ENCODE measurements around the gene ANO4.
"Not testable (repeated sequence)": the region's sequence is repeated elsewhere in the genome, so short reads cannot be mapped to it uniquely, and the experiment has no call there.

Gene ANO4

GRCh38 chr12:101117842-101118241 lies 323.3 kb downstream of the ANO4 start:
- Mint-ChIP-seq H3K27me3 (no peaks in the 10 kb centered on the region), H3K9me3 (peaks cover 6 to 8% of the 10 kb centered on the region in 2 donors), H3K4me1 (no peaks in the 10 kb centered on the region), H3K4me3 (no peak overlapping the region), H3K27ac (no peak overlapping the region)
- DNase-seq (no peak), ATAC-seq (no peak)

- DNase-seq (no peak), ATAC-seq (no peak)
- H3K4me3 Mint-ChIP-seq: no peak overlapping the region
- no peaks in the 10 kb centered on the region for H3K27me3 Mint-ChIP-seq
- H3K4me1 Mint-ChIP-seq: no peaks in the 10 kb centered on the region
- no peaks in the 10 kb centered on the region for H3K9me3 Mint-ChIP-seq
- H3K27ac Mint-ChIP-seq: no peak overlapping the region
These were observed 333.1 kb downstream of the ANO4 start for GRCh38 chr12:101127521-101128219.

GRCh38 chr12:101145777-101146431 lies 351.3 kb downstream of the ANO4 start:
- not testable (repeated sequence) for H3K4me3 Mint-ChIP-seq, ATAC-seq, H3K27ac Mint-ChIP-seq, DNase-seq, H3K9me3 Mint-ChIP-seq, H3K4me1 Mint-ChIP-seq, H3K27me3 Mint-ChIP-seq

GRCh38 chr12:101165319-101165718 lies 370.7 kb downstream of the ANO4 start:
- no peaks in the 10 kb centered on the region for H3K27me3 Mint-ChIP-seq
- no peak overlapping the region for H3K4me3 Mint-ChIP-seq
- H3K27ac Mint-ChIP-seq: no peak overlapping the region
- H3K4me1 Mint-ChIP-seq: no peaks in the 10 kb centered on the region
- DNase-seq (no peak), ATAC-seq (no peak)
- H3K9me3 Mint-ChIP-seq: peaks cover 4 to 17% of the 10 kb centered on the region in 2 donors

- Mint-ChIP-seq H3K27me3 (peaks cover 8% of the 10 kb centered on the region), H3K4me3 (no peak overlapping the region), H3K27ac (no peak overlapping the region), H3K9me3 (peaks cover 4 to 17% of the 10 kb centered on the region in 2 donors), H3K4me1 (no peaks in the 10 kb centered on the region)
- DNase-seq: no peak
- ATAC-seq: no peak
These were observed 372.3 kb downstream of the ANO4 start for GRCh38 chr12:101166866-101167265.

GRCh38 chr12:101168001-101168400 lies 373.4 kb downstream of the ANO4 start:
- no peak for ATAC-seq
- no peaks in the 10 kb centered on the region for H3K4me1 Mint-ChIP-seq
- no peak overlapping the region for H3K4me3 Mint-ChIP-seq
- DNase-seq: no peak
- peaks cover 13% of the 10 kb centered on the region for H3K27me3 Mint-ChIP-seq
- H3K27ac Mint-ChIP-seq: no peak overlapping the region
- H3K9me3 Mint-ChIP-seq: peaks cover under 1 to 8% of the 10 kb centered on the region in 2 donors

DNA sequence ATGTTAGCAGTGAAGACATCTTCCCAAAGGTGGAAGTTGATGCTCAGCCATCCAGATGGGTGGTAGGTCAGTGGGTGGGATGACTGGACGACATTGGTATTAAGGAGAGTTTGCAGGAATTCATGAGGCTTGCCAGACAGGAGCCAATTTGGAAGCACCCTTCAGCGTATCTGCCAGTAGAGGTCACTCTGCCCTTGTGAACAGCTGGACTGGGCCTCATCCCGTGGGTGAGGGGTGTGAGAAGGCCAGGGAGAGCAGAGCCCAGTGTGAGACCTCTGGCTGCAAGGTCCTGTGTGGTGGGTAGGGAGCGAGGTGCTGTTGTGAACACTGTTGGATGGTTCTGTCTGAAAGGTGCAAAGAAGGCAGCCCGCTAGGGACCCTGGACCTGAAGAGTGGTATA lies 377.7 kb downstream of the ANO4 start:
- DNase-seq: no peak
- no peaks in the 10 kb centered on the region for H3K4me1 Mint-ChIP-seq
- H3K27ac Mint-ChIP-seq: no peak overlapping the region
- H3K9me3 Mint-ChIP-seq: peaks cover 0 to 14% of the 10 kb centered on the region in 2 donors
- ATAC-seq: no peak
- H3K4me3 Mint-ChIP-seq: no peak overlapping the region
- H3K27me3 Mint-ChIP-seq: peaks cover 13% of the 10 kb centered on the region

- H3K9me3 Mint-ChIP-seq: peaks cover 0 to 14% of the 10 kb centered on the region in 2 donors
- ATAC-seq (no peak), DNase-seq (no peak)
- no peaks in the 10 kb centered on the region for H3K4me1 Mint-ChIP-seq
- no peak overlapping the region for H3K27ac Mint-ChIP-seq
- peaks cover 13% of the 10 kb centered on the region for H3K27me3 Mint-ChIP-seq
- H3K4me3 Mint-ChIP-seq: no peak overlapping the region
These were observed 378.7 kb downstream of the ANO4 start for GRCh38 chr12:101173197-101173749.

DNA sequence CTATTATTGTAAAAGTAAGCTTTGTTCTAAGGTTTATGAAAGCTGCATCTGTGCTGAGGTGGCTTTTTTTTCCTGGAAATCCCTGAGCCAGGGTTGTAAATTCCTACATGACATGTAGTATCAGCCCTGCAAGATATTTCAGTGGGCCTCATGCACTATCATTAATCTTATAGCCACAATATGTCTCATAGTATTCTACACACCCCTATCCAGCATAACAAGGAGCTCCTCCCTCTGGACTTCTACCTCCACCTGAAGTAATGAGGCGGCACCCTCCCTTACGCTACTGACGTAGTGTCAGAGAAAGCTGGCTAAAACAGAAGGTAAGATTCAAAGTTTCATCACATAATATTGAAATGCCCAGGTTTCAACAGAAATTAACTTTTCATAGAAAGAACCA lies 380.0 kb downstream of the ANO4 start:
- H3K27me3 Mint-ChIP-seq: peaks cover 13% of the 10 kb centered on the region
- no peak overlapping the region for H3K27ac Mint-ChIP-seq
- no peak for DNase-seq
- no peak for ATAC-seq
- no peak overlapping the region for H3K4me3 Mint-ChIP-seq
- peaks cover 0 to 14% of the 10 kb centered on the region in 2 donors for H3K9me3 Mint-ChIP-seq
- H3K4me1 Mint-ChIP-seq: no peaks in the 10 kb centered on the region
